Type B pancreatic cell (in vitro differentiated cells): Measurements from ENCODE around the gene CAMSAP1. TPM values are rescaled to one million over a fixed set of nuclear protein-coding genes. Genes with fewer than 3 reads are reported as not detected.

Source experiments
- DNase-seq: peaks from one replicate; pipeline ENCODE4 v3.0.0; 2021; ENCODE audit warnings: mixed read lengths; ENCODE audit not compliant: unreplicated experiment; ENCODE audit errors: extremely low spot score
- H3K27ac Mint-ChIP-seq: 2 replicates; pipeline ENCODE4 v1.8.0; 2021; ENCODE audit warnings: mild to moderate bottlenecking, mixed read lengths
- H3K27me3 Mint-ChIP-seq: 2 replicates; pipeline ENCODE4 v1.8.0; 2021; ENCODE audit warnings: mixed read lengths
- H3K36me3 Mint-ChIP-seq: 2 replicates; pipeline ENCODE4 v1.8.0; 2021; ENCODE audit warnings: mixed read lengths
- H3K4me1 Mint-ChIP-seq: one replicate; pipeline ENCODE4 v1.8.0; 2021; ENCODE audit warnings: mixed read lengths; ENCODE audit not compliant: unreplicated experiment
- H3K4me3 Mint-ChIP-seq: 2 replicates; pipeline ENCODE4 v1.8.0; 2021; ENCODE audit warnings: mild to moderate bottlenecking, mixed read lengths
- H3K9me3 Mint-ChIP-seq: 2 replicates; pipeline ENCODE4 v1.8.0; 2021; ENCODE audit warnings: mixed read lengths
- CTCF ChIP-seq: fragments of 200-600 bp; sonication (generic); conservative IDR thresholded peaks from 2 replicates; pipeline ENCODE4 v1.5.0; 2021; ENCODE audit warnings: antibody characterized with exemption, mild to moderate bottlenecking
- total RNA-seq: library from RNA; stranded (reverse); gene quantifications from 2 replicates; pipeline ENCODE4 v1.2.1, GENCODE V29; 2021; ENCODE audit warnings: low replicate concordance

CAMSAP1 gene
- total RNA-seq, 1 donor from 2014 or later: 58.2 TPM

- Mint-ChIP-seq H3K4me1 (no peaks in the 10 kb centered on the region), H3K27ac (no peak overlapping the region), H3K36me3 (no peaks in the 10 kb centered on the region), H3K4me3 (no peak overlapping the region), H3K27me3 (peaks cover 8% of the 10 kb centered on the region), H3K9me3 (no peaks in the 10 kb centered on the region)
- DNase-seq: no peak
- TF ChIP-seq CTCF: peak; percentile 25
These were observed 123.7 kb downstream of the CAMSAP1 start for GRCh38 chr9:135783540-135784245.

GRCh38 chr9:135782946-135783345 is 124.4 kb downstream of the CAMSAP1 start:
- Mint-ChIP-seq H3K4me3 (no peak overlapping the region), H3K9me3 (no peaks in the 10 kb centered on the region), H3K4me1 (no peaks in the 10 kb centered on the region), H3K36me3 (no peaks in the 10 kb centered on the region), H3K27ac (no peak overlapping the region), H3K27me3 (peaks cover 8% of the 10 kb centered on the region)
- TF ChIP-seq CTCF: no peak
- DNase-seq: no peak

GRCh38 chr9:135780626-135781025 is 126.7 kb downstream of the CAMSAP1 start:
- H3K27me3 Mint-ChIP-seq: peaks cover 8% of the 10 kb centered on the region
- H3K36me3 Mint-ChIP-seq: no peaks in the 10 kb centered on the region
- no peak overlapping the region for H3K27ac Mint-ChIP-seq

GRCh38 chr9:135780086-135780485 is 127.3 kb downstream of the CAMSAP1 start:
- no peaks in the 10 kb centered on the region for H3K9me3 Mint-ChIP-seq
- H3K36me3 Mint-ChIP-seq: no peaks in the 10 kb centered on the region
- H3K27me3 Mint-ChIP-seq: peaks cover 10% of the 10 kb centered on the region
- no peaks in the 10 kb centered on the region for H3K4me1 Mint-ChIP-seq
- no peak overlapping the region for H3K27ac Mint-ChIP-seq
- no peak for TF ChIP-seq CTCF
- no peak overlapping the region for H3K4me3 Mint-ChIP-seq
- DNase-seq: no peak

More at GRCh38 chr9:135780626-135781025, 126.7 kb downstream of the CAMSAP1 start:
- DNase-seq: no peak
- H3K4me1 Mint-ChIP-seq: no peaks in the 10 kb centered on the region
- no peak for TF ChIP-seq CTCF
- H3K9me3 Mint-ChIP-seq: no peaks in the 10 kb centered on the region
- H3K4me3 Mint-ChIP-seq: no peak overlapping the region

GRCh38 chr9:135779571-135779970 is 127.8 kb downstream of the CAMSAP1 start:
- Mint-ChIP-seq H3K27ac (no peak overlapping the region), H3K9me3 (no peaks in the 10 kb centered on the region), H3K4me3 (no peak overlapping the region), H3K27me3 (peaks cover 10% of the 10 kb centered on the region), H3K4me1 (no peaks in the 10 kb centered on the region), H3K36me3 (no peaks in the 10 kb centered on the region)
- TF ChIP-seq CTCF: no peak
- no peak for DNase-seq
